LNCAP (cell line): Measurements from ENCODE around the gene SPATA31D3.
"Not testable (repeated sequence)": the region's sequence is repeated elsewhere in the genome, so short reads cannot be mapped to it uniquely, and the experiment has no call there.

ENCODE experiments used
- CTCF ChIP-seq: fragments of 450-650 bp; IDR thresholded peaks from 2 replicates; pipeline ENCODE4 v1.5.1; 2017; ENCODE audit warnings: mild to moderate bottlenecking

SPATA31D3 gene

GRCh38 chr9:81912135-81912534, 31.2 kb upstream of the SPATA31D3 start:
- TF ChIP-seq CTCF = no peak

GRCh38 chr9:81915801-81916505, 27.3 kb upstream of the SPATA31D3 start:
- TF ChIP-seq CTCF = no peak

GRCh38 chr9:81928305-81928704, 15.0 kb upstream of the SPATA31D3 start, which contains the start of gene SPATA31D4:
Gene SPATA31D4, plus strand, starts transcription at chr9:81928428. Its CDS starts 86 bp downstream, at chr9:81928514.
- not testable (repeated sequence) for TF ChIP-seq CTCF

- no peak for TF ChIP-seq CTCF
Measured at GRCh38 chr9:81953096-81953495, 9.8 kb downstream of the SPATA31D3 start.

- no peak for TF ChIP-seq CTCF
Measured at GRCh38 chr9:81955625-81956024, 12.3 kb downstream of the SPATA31D3 start.

- TF ChIP-seq CTCF = no peak
Measured at GRCh38 chr9:81964218-81965171, 21.2 kb downstream of the SPATA31D3 start.

- no peak for TF ChIP-seq CTCF
Measured at GRCh38 chr9:81968026-81968425, 24.7 kb downstream of the SPATA31D3 start.
